ENCODE measurements around the gene APLN.

The APLN gene

GRCh38 chrX:129646566-129647417 is 8.0 kb downstream of the APLN start:
- no peak for DNase-seq (ENCODE audit: low read depth, low spot score)
- H3K4me3 ChIP-seq (ENCODE audit: low read depth, low read length) = no peak overlapping the region
- in situ Hi-C loops (cut with HindIII; ENCODE audit: low sequenced_read_pairs) = no loop called here
- no peak for TF ChIP-seq CTCF (IDR thresholded peaks at IDR 0.05; ENCODE audit: low read depth, low read length)

DNA sequence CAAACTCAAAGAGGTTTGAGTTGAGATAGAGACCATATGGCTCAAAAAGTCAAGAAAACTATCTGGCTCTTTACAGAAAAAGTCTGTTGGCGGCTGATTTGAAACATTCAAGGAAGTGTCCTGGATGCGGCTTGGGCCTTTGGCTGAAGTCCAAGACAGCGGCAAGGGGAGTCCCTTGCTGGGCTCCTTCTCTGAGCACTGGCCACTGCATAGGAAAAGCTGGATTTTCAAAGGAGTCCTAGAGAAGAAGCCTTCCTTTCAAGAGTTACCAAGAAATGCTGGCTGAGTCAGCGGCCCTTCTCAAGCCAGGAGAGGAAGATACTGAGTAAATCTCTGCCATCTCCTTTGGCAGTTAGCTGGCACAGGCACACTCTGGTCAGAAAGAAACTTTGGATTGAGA is 12.1 kb downstream of the APLN start:
- DNase-seq (ENCODE audit: low read depth, low spot score) = no peak
- TF ChIP-seq CTCF (IDR thresholded peaks at IDR 0.05; ENCODE audit: low read depth, low read length) = no peak
- in situ Hi-C loops (cut with HindIII; ENCODE audit: low sequenced_read_pairs) = no loop called here
- H3K4me3 ChIP-seq (ENCODE audit: low read depth, low read length) = no peak overlapping the region

DNA sequence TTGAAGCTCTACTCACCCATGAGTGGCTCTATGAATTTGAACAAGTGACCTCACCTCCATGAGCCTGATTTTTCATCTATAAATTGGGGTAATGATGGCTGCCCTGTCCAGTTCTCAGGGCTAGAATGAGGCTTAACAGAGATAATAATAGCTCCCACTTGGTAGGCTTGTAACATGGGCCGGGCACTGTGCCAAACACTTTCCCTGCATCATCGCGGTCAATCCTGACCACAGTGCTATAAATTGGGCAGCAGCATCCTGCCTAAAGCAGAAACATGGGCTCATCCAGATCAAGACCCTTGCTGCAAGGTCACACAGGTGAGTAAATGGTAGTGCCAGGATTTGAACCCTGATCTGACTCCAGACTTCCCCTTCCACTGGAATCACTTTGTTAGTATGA is 12.8 kb downstream of the APLN start:
- H3K4me3 ChIP-seq (ENCODE audit: low read depth, low read length) = no peak overlapping the region
- in situ Hi-C loops (cut with HindIII; ENCODE audit: low sequenced_read_pairs) = no loop called here
- peak; percentile 39 for DNase-seq (ENCODE audit: low read depth, low spot score)
- TF ChIP-seq CTCF (IDR thresholded peaks at IDR 0.05; ENCODE audit: low read depth, low read length) = no peak

DNA sequence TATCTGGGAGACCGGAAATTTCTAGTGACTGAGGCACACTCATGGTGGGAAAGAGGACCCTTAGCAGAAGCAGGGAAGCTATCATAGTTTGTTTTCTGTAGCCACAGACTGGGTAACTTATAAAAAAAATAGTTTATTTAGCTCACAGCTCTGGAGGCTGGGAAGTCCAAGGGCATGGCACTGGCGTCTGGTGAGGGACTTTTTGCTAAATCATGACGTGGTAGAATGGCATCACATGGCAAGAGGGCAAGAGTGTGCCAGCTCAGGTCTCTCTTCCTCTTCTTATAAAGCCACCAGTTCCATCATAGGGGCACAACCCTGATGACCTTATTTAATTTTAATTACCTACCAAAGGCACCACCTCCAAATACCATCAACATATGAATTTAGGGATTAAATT is 13.3 kb downstream of the APLN start:
- no peak for DNase-seq (ENCODE audit: low read depth, low spot score)
- no peak overlapping the region for H3K4me3 ChIP-seq (ENCODE audit: low read depth, low read length)
- no peak for TF ChIP-seq CTCF (IDR thresholded peaks at IDR 0.05; ENCODE audit: low read depth, low read length)
- in situ Hi-C loops (cut with HindIII; ENCODE audit: low sequenced_read_pairs) = no loop called here

- no peak for DNase-seq (ENCODE audit: low read depth, low spot score)
- no peak for TF ChIP-seq CTCF (IDR thresholded peaks at IDR 0.05; ENCODE audit: low read depth, low read length)
- in situ Hi-C loops (cut with HindIII; ENCODE audit: low sequenced_read_pairs) = no loop called here
- H3K4me3 ChIP-seq (ENCODE audit: low read depth, low read length) = no peak overlapping the region
Observed at GRCh38 chrX:129640737-129641136, 14.0 kb downstream of the APLN start.

DNA sequence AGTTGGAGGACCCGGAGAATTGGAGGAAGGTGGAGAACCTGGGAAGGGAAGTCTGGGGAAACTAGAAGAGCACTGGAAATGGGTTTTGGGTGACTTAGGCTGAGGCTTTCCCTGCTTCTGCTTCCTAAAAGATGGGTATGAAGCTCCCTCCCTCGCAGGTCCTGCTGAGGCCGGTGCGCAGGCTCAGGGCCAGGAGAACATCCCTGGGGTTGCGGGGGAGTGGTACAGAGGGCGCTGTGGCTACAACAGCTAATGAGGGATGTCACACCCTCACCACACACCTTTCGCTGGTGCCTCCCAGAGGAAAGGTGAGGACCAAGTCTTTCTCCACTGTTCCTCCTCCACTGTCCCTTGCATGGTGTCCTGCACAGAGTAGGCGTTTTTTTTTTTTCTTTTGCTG is 15.8 kb downstream of the APLN start:
- in situ Hi-C loops (cut with HindIII; ENCODE audit: low sequenced_read_pairs) = no loop called here
- DNase-seq (ENCODE audit: low read depth, low spot score) = no peak
- no peak for TF ChIP-seq CTCF (IDR thresholded peaks at IDR 0.05; ENCODE audit: low read depth, low read length)
- H3K4me3 ChIP-seq (ENCODE audit: low read depth, low read length) = no peak overlapping the region
